Lower leg skin (tissue), 4 donors: ENCODE results near the gene COX19. TPM values are rescaled to one million over a fixed set of nuclear protein-coding genes. Genes with fewer than 3 reads are reported as not detected.

Experiments
- DNase-seq, 2 donors: peaks; one replicate each; pipeline ENCODE4 v3.0.0-alpha.2; 2019; ENCODE audit warnings: low spot score in 2 of 2
- H3K4me3 ChIP-seq: fragments of 200-600 bp; sonication (generic); 2 replicates; pipeline ENCODE4 v1.5.1; 2017; ENCODE audit warnings: mild to moderate bottlenecking, low read depth; ENCODE audit not compliant: poor library complexity, severe bottlenecking
- POLR2A ChIP-seq, 2 donors: fragments of 450-650 bp; IDR thresholded peaks; one replicate each; pipeline ENCODE4 v1.6.1; 2016 to 2017; ENCODE audit warnings: antibody characterized with exemption in 2 of 2, mild to moderate bottlenecking in 1 of 2, moderate library complexity in 1 of 2
- WGBS, 2 donors: methylation state at CpG; one replicate each; pipeline ENCODE4 v1.1.5; 2018; 5-methylcytosine and 5-hydroxymethylcytosine counted together
- intact Hi-C: fragments of 100-400 bp; cut with DNase I; formaldehyde crosslinking; loops from one replicate; pipeline ENCODE4 v1.15.0; 2023; ENCODE audit warnings: low total_unique reads
- total RNA-seq, 4 donors: library from RNA; depleted of rRNA; stranded (reverse); fragments of >200 nt; gene quantifications; one replicate each; pipeline ENCODE4 v1.1.0, GENCODE V29; 2016
- TF ChIP-seq, protein P1 (sequence below), 3 donors: fragments of 450-650 bp; IDR thresholded peaks; one replicate each; pipeline ENCODE4 v1.5.1; 2016; ENCODE audit warnings: antibody characterized with exemption in 3 of 3, mild to moderate bottlenecking in 3 of 3, moderate library complexity in 2 of 3

COX19 gene
- total RNA-seq, 4 donors from 2014 or later: 13.0 to 25.1 (median 15.1) TPM

DNA sequence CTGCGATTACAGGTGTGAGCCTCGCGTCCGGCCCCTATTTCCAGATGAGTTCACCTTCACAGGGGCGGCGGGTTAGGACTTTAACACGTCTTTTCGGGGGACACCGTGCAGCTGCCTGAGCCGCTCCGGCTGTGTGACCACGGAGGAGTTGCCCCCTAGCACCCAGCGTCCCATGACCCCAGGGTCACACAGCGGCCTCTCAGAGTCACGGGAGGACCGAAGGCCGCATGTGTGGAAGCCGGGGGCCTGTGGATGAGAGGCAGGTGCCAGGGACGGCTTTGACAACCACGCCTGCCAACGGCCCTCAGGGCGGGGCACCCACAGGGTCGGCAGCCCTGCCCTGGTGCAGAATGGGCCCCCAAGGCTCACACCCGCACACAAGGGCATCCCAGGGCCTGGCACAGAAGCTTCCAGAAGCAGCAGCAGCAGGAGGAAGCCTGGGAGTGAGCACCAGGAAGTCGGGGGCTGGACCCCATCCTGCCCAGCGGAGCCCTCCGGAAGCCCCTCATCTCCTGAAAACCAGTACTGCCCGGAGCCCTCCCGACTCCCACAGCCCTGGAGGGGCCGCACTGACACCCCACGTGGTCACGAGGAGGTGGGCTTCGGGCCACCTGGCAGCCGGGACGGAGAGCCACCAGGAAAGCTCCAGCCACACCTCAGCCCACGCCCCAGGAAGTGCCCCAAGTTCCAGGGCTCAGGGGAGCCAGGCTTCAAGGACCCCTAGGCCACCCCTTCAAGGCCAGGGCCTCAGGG, 53.6 kb downstream of the COX19 start:
- TF ChIP-seq, protein P1, sequence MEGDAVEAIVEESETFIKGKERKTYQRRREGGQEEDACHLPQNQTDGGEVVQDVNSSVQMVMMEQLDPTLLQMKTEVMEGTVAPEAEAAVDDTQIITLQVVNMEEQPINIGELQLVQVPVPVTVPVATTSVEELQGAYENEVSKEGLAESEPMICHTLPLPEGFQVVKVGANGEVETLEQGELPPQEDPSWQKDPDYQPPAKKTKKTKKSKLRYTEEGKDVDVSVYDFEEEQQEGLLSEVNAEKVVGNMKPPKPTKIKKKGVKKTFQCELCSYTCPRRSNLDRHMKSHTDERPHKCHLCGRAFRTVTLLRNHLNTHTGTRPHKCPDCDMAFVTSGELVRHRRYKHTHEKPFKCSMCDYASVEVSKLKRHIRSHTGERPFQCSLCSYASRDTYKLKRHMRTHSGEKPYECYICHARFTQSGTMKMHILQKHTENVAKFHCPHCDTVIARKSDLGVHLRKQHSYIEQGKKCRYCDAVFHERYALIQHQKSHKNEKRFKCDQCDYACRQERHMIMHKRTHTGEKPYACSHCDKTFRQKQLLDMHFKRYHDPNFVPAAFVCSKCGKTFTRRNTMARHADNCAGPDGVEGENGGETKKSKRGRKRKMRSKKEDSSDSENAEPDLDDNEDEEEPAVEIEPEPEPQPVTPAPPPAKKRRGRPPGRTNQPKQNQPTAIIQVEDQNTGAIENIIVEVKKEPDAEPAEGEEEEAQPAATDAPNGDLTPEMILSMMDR (IDR thresholded peaks at IDR 0.05): no peak
- 57 to 67% methylated on average over 26 to 36 of the region's 36 CpGs for WGBS, 2 donors
- DNase-seq: peak in 1 of 2 donors; percentile 85
- no peak overlapping the region for H3K4me3 ChIP-seq
- intact Hi-C loops: no loop called here

DNA sequence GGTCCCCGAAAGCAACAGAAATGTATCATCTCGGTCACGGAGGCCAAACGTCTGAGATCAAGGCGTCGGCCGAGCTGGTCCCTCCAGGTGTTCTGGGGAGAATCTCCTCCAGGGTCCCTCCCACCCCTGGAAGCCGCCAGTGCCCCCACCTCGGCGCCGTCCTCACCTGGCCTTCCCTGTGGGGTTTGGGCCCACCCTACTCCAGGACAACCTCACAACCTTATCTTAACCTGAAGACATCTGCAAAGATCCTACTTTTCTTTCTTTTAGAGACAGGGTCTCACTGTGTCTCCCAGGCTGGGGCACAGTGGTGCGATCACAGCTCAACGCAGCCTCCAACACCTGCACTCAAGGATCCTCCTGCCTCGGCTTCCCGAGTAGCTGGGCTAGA, 54.3 kb downstream of the COX19 start:
- 88 to 90% methylated on average over 14 to 15 of the region's 15 CpGs for WGBS, 2 donors
- peak in 1 of 2 donors; percentile 80 for DNase-seq
- no peak overlapping the region for H3K4me3 ChIP-seq
- intact Hi-C loops: no loop called here
- no peak for TF ChIP-seq POLR2A (IDR thresholded peaks at IDR 0.05)
- TF ChIP-seq, protein P1 (IDR thresholded peaks at IDR 0.05): no peak

DNA sequence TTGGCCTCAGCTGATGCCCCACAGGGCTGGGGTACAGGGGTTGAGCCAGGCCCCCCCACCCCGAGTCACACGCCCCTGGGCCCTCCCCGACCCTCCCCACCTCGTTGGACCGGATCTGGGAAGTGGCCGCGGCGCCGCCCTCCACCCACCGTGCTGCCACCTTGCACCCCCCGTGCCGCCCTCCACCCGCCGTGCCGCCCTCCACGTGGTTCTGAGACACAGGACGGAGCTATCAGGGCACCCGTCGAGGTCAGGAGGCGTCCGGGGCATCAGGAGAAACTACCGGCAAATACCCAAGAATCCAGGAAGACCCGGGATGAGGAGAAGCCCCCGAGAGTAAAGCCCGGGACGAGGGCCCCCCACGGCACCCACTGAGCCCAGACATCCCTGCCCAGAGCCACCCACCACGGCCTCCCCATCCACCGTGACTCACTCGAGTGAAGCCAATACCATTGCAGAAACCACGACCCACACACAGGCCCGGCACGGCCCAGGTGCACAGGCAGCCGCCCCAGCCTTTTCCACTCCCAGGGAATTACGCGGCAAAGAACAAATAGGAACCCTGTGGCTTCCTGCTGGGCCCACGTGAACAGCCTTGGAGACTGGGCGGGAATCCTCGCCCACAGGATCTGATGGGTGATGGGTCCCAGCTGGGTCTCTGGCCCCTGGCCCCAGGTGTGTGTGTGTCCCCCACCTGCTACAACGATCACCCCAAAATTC, 54.8 kb downstream of the COX19 start:
- 61 to 69% methylated on average over 32 to 40 of the region's 40 CpGs for WGBS, 2 donors
- H3K4me3 ChIP-seq: no peak overlapping the region
- TF ChIP-seq, protein P1 (IDR thresholded peaks at IDR 0.05): no peak
- no peak for TF ChIP-seq POLR2A (IDR thresholded peaks at IDR 0.05)
- DNase-seq: peak in 1 of 2 donors; percentile 76
- intact Hi-C loops: no loop called here

DNA sequence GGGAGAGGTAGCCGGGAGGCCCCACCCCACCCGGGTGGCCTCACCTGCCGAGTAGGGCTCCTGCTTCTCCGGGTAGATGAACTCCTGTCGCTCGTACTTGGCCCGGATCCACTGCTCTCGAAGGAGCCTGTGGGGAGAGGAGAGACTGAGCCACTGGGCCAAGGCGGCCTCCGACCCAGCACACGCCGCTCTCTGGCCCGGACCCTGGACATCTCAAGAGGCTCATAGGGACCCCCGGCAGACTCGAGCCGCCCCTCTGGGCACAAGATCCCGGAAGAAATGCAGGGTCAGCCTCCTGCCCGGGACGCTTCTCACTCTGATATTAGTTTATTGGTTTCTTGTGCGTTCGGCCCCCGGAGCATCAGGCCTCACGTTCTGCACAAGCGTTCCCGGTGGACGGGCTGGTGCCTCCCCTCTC, 55.4 kb downstream of the COX19 start:
- WGBS, 2 donors: 66 to 71% methylated on average over 26 of the region's 26 CpGs
- intact Hi-C loops: no loop called here
- DNase-seq: no peak
- H3K4me3 ChIP-seq: no peak overlapping the region
- TF ChIP-seq, protein P1 (IDR thresholded peaks at IDR 0.05): no peak
- TF ChIP-seq POLR2A (IDR thresholded peaks at IDR 0.05): no peak

DNA sequence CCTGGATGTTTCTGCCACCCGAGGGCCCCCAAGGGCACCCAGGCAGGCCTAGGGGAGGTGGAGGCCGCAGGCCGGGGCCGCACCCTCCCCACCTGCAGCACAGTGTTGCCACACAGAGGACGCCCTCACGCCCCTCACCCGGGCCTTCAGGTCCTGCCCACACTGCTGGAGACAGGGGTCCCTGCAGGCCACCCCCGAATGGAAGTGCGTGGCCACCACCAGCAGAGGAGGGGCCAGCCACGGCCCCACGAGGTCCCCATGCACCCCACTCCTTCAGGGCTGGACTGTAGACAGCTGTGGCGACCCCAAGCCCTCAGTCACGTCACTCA, 56.3 kb downstream of the COX19 start:
- DNase-seq: peak in 1 of 2 donors; percentile 72
- intact Hi-C loops: no loop called here
- 79 to 90% methylated on average over 10 of the region's 13 CpGs for WGBS, 2 donors
- TF ChIP-seq POLR2A (IDR thresholded peaks at IDR 0.05): no peak
- TF ChIP-seq, protein P1 (IDR thresholded peaks at IDR 0.05): no peak
- H3K4me3 ChIP-seq: no peak overlapping the region
